ENCODE results near the gene TBC1D17.
"Not testable (repeated sequence)": the region's sequence is repeated elsewhere in the genome, so short reads cannot be mapped to it uniquely, and the experiment has no call there.

TBC1D17 gene

GRCh38 chr19:49921871-49922795 is 44.6 kb downstream of the TBC1D17 start:
- DNase-seq (ENCODE audit: low spot score) = no peak

DNA sequence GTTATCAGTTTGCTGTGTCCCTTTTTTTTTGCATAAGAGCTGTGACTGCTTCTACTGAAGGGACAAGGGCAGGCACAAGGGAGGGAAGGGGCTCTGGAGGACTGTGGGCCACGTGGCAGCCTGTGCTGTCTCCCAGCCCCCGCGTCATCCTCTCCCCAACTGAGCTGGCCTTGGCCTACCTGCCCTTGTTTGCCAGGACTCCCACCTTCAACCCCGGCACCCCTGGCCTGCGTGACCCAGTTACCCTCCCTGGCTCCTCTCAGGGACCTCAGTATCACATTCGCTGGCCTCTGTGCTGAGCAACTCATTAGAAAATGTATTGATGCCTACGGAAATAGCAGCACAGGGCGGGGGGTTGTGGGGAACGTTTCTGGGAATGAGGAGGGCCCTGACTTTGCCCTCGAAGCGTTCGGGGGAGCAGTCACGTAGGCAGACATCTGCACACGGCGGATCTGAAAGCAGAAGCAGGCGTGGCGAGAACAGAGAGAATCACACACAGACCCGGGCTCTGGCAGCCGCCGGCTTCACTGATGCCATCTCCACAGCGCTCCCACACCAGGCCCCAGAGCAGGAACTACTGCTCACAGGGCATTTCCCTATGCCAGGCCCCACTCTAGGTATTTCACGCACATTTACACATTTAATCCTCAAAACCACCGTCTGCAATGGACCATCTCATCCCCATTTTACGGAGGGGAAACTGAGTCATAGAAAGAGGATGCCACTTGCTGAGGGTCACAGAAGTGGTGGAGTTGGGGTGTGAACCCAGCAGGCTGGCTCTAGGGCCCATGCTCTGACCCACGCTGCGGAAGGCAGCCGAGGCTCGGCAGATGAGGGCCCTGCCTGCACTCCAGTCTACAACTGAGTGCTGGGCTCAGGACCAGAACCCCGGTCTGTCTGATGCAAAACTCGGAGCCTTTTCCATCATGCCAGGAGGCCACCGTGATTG is 45.8 kb downstream of the TBC1D17 start:
- DNase-seq (ENCODE audit: low spot score) = no peak

- DNase-seq (ENCODE audit: low spot score) = no peak
Observed at GRCh38 chr19:49924004-49924880, 46.7 kb downstream of the TBC1D17 start.

GRCh38 chr19:49924881-49925210 is 47.3 kb downstream of the TBC1D17 start:
- not testable (repeated sequence) for DNase-seq (ENCODE audit: low spot score)

GRCh38 chr19:49925486-49925885 is 48.0 kb downstream of the TBC1D17 start:
- DNase-seq (ENCODE audit: low spot score) = no peak

- DNase-seq (ENCODE audit: low spot score) = no peak
Observed at GRCh38 chr19:49926515-49926914, 49.0 kb downstream of the TBC1D17 start.

GRCh38 chr19:49927526-49928264 is 50.2 kb downstream of the TBC1D17 start:
- no peak for DNase-seq (ENCODE audit: low spot score)

- DNase-seq (ENCODE audit: low spot score) = peak; percentile 98
Observed at GRCh38 chr19:49929121-49929610, 51.7 kb downstream of the TBC1D17 start, which contains the start of the genes ATF5 and NUP62. Gene ATF5 (plus strand): TSS chr19:49929205. CDS start chr19:49930851, 1,646 bp downstream. Gene NUP62 (minus strand): TSS chr19:49929504. CDS start chr19:49909807, 19,697 bp downstream.

DNA sequence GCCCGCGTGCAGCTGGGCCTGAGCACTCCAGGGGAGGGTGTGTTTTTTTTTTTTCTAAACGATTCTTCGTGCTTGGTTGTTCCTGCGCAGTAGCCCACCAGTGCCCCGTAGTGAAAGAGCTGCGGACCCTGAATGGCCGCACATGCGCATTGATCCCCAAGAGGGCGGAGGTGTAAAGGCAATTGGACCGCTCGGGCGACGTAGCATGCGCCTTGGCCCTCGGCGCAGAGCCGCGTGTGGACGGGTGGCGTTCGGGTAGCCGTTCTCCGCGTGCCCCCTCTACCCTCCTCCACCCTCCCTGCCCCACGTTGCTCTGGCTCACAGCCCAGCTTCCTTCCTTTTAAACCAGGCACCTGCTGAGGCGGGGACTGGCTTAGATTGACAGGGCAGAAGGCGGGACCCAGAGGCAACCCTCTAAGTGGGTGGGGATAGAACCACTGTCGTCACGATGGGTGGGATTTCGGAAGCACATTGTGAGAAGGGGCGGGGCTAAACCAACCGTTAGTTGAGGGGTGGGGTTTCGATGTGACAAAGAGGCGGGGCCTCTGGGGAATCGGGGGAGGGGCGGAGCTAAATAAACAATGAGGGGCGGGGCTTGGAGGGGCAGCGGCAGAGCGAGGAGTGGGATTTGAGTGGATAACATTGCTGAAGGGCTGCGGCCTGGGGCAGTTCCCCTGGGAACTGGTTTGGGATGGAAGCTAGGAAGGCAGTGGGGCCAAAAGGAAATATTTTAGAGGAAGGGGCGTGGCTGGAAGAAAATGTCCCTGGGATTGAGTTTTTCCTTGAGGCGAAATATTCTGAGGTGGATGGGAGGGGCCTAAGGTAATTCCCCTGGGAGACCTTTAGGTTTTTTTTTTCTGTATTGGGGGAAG is 52.3 kb downstream of the TBC1D17 start:
- DNase-seq (ENCODE audit: low spot score) = peak; percentile 92

DNA sequence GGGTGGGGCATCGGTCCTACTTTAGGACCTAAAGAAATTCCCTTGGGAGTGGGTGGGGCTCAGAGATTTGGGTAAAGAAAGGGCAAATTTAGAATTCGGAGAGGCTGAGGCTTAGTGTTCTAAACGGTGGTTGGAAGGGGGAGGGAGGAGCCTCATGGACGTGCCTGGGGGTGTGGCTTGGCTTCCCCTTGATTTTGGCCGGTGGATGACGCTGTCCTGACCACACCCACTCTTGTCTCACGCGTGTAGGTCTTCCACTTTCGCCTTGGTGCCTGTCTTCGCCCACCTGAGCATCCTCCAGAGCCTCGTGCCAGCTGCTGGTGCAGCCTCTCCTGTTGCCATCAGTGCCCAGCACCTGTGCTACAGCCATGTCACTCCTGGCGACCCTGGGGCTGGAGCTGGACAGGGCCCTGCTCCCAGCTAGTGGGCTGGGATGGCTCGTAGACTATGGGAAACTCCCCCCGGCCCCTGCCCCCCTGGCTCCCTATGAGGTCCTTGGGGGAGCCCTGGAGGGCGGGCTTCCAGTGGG is 53.0 kb downstream of the TBC1D17 start:
- DNase-seq (ENCODE audit: low spot score) = no peak

DNA sequence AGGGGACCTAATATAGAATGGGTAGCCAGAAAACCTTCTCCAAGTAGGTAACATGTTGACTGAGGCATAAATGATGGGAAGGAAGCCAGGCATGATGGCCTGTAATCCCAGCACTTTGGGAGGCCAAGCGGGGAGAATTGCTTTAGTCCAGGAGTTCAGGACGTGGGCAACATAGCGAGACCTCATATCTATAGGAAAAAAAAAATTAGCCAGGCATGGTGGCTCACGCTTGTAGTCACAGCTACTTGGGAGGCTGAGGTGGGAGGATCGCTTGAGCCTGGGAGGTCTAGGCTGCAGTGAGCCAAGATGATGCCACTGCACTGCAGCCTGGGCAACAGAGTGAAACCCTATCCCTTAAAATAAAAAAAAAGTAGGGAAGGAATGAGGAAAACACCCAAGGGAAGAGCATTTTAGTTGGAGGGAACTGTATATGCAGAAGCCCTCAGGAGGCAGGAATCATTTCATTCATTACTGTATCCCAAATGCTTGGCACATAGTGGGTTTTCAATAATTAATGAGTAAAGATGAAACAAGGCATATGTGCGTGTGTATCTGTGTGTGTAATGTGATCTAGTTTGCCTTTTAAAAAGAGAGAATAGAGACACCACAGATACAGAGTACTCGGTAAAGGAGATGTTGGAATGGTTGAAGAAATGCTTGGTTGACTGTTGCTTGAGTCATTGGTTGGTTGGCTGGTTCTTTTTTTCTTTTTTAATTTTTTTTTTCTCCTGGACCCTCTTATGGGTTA is 54.0 kb downstream of the TBC1D17 start:
- no peak for DNase-seq (ENCODE audit: low spot score)

- DNase-seq (ENCODE audit: low spot score) = no peak
Observed at GRCh38 chr19:49932041-49932451, 54.5 kb downstream of the TBC1D17 start.

DNA sequence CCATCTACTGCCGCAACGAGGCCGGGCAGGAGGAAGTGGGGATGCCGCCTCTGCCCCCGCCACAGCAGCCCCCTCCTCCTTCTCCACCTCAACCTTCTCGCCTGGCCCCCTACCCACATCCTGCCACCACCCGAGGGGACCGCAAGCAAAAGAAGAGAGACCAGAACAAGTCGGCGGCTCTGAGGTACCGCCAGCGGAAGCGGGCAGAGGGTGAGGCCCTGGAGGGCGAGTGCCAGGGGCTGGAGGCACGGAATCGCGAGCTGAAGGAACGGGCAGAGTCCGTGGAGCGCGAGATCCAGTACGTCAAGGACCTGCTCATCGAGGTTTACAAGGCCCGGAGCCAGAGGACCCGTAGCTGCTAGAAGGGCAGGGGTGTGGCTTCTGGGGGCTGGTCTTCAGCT is 55.2 kb downstream of the TBC1D17 start:
- DNase-seq (ENCODE audit: low spot score) = no peak

- no peak for DNase-seq (ENCODE audit: low spot score)
Observed at GRCh38 chr19:49933643-49934042, 56.1 kb downstream of the TBC1D17 start.

DNA sequence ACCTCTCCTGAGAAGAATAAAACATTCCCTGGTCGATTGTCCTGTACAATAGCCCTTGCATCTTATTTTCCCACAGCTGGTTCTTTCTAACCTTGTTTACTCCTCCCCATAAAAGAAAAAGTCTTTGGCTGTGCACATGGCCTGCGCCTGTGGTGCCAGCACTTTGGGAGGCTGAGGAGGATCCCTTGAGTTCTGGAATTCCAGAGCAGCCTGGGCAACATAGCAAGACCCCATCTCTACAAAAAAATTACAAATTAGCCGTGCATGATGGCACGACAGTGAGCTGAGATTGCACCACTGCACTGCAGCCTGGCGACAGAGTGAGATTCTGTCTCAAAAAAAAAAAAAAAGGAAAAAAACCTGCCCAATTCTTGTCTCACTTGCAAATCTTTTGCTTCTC is 59.0 kb downstream of the TBC1D17 start:
- DNase-seq (ENCODE audit: low spot score) = no peak

DNA sequence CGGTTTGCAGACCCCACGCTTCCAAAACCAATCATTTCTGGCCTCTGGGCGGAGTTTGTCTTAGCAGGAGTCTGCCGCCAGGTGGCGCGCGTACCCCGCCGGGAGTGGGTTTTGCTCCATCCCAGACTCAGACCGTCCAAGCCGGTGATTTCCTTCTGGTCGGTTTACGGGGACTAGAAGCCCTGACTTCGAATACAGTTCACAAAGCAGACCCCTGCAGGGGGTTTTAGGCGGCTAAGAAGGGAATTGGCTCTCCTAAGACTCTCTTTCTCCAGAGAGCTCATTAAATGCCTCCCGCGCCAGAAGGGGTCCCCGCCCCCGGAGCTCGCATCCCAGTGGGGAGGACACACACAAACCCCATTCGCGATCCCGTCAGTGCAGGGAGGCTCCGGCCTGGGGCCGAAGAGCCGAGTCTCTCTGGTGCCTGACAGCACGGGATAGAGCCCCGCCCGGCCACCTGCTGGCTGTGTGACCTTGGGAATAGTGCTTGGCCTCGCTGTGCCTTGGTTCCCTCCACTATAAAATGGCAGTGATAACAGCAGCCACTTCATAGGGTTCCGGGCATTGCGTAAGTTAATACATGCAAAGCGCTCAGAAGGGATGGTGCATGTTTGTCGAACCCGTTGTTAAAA is 60.4 kb downstream of the TBC1D17 start:
- peak; percentile 73 for DNase-seq (ENCODE audit: low spot score)

All from HuH-7.5 (cell line).